ENCODE measurements around the gene SRD5A3.
"Not testable (repeated sequence)": the region's sequence is repeated elsewhere in the genome, so short reads cannot be mapped to it uniquely, and the experiment has no call there.

SRD5A3 gene

DNA sequence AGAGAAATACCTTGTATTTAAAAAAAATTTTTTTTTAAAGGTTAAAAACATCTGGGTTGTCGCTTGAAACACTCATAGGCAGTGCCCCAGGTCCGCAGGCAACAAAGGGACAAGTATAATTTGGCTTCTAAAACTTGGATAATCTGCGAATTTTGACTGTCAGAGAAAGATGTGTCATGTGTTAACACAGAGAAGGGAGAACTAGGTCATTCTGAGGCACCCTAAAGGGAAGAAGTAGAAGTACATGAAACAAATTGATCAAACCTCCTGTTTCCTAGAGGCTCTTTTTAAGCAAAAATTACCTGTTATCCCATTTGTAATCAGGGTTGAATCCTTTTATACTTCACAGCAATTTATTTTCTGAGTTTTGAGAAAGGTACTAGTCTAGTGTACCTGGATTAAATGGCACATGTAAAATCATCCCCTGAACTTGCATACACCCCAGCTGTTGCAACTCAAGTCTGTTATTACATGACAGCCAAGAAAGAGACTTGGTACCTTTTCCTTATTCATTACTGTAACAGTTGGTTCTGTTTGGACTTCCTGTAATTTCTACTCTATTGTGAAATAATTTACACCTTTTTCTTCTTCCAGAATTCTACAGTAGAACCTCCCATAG, 1.7 kb downstream of the SRD5A3 start:
- no peak for DNase-seq

DNA sequence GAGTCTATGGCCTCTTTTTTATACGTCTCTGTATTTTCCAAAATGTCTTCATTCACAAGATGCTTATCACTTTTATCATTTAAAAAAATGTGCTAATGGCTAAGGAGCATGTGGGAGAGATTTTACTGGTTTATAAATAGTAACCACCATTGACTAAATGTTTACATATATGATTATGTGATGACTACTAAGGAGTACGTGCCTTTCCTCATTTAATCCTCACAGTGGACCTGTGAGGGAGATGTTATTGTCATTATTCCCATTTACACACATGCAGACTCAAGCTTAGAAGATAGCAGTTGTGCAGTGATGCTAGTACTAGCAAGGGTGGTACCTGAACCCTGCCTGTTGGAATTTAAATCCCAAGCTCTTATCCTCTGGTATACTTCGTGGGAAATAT, 2.4 kb downstream of the SRD5A3 start:
- no peak for DNase-seq

DNA sequence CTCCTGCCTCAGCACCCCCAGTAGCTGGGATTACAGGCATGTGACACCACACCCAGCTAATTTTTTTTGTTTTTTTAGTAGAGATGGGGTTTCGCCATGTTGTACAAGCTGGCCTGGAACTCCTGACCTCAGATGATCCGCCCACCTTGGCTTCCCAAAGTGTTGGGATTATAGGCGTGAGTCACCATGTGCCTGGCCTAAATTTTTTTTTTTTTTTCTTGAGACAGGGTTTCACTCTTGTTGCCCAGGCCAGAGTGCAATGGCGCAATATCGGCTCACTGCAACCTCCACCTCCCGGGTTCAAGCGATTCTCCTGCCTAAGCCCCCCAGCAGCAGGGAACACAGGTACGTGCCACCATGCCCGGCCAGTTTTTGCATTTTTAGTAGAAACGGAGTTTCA, 4.8 kb downstream of the SRD5A3 start:
- DNase-seq: not testable (repeated sequence)

- DNase-seq: no peak
Observed at GRCh38 chr4:55351824-55352223, 5.8 kb downstream of the SRD5A3 start.

GRCh38 chr4:55352726-55353125, 6.7 kb downstream of the SRD5A3 start:
- DNase-seq: no peak

GRCh38 chr4:55353228-55353747, 7.2 kb downstream of the SRD5A3 start:
- not testable (repeated sequence) for DNase-seq

DNA sequence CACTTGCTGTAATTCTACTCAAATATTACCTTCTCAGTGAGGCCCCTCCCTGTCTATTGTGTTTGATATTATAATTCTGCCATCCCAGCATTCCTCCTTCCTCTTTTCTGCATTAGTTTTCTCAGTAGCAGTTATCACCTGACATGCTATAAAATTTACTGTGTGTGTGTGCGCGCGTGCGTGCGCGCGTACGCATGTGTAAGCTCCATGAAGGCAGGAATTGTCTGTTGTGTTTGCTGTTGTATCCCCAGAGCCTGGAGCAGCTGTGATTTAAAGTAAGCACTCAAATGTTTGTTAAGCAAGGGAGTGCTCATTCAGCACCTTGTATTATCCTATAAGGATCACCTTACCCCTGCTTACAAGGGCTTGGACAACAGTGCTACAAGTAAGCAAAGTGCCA, 8.6 kb downstream of the SRD5A3 start:
- DNase-seq: no peak

GRCh38 chr4:55355555-55355954, 9.5 kb downstream of the SRD5A3 start:
- DNase-seq: no peak

- no peak for DNase-seq
Observed at GRCh38 chr4:55356991-55357461, 11.0 kb downstream of the SRD5A3 start.

DNA sequence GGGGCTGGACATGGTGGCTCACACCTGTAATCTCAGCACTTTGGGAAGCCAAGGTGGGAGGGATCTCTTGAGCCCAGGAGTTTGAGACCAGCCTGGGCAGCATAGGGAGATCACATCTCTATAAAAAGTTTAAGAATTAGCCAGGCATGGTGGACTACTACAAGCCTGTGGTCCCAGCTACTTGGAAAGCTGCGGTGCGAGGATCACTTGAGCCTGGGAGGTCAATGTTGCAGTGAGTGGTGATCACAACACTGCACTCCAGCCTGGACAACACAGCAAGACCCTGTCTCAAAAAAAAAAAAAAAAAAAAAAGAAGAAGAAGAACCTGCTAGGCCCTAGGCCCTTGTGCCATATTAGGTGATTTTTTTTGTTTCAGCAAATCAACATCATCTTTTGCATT, 12.2 kb downstream of the SRD5A3 start:
- no peak for DNase-seq

DNA sequence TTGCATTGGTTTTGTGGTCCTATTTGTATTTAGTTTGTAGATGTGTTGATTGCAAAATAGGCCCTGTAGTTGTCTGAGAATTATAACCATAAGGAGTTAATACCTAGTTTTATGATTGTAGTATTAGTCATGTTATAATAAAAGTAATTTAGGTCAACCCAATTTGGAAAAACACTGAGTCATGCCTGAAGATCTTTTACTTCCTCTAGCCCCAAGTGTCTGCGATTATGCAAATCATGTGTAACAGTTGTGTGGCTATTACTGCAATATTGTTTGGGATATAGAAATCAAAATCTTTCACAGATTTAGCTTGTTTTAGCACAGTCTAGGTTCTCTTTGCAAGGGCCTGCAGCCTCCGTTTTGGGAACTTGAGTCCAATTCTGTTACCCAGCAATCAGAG, 12.6 kb downstream of the SRD5A3 start:
- DNase-seq: no peak

DNA sequence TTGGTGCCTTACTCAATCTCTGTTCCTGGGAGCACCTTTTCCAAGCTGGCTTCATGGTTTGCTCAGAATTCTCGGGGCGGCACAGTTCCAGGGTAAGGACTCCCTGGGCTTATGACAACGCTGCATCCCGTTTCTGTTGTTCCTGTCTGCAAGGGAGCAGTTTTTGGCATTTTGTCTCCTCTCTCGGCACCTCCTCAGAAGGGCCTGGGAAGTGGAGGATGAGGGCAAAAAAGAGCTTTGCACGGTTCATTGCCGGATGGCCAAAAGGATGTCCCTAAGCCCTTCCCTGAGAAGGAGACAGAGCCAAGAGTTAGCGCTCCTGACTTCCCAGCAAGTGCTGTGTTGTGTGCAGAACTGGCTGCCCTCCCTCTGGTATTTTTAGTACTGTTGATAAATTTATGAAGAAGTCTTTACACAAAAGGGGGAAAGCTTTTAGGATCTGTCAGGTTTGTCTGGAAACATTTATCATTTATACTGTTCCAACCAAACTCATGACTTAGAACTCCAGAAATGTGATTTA, 13.4 kb downstream of the SRD5A3 start:
- DNase-seq: no peak

GRCh38 chr4:55362938-55363337, 16.9 kb downstream of the SRD5A3 start:
- not testable (repeated sequence) for DNase-seq

DNA sequence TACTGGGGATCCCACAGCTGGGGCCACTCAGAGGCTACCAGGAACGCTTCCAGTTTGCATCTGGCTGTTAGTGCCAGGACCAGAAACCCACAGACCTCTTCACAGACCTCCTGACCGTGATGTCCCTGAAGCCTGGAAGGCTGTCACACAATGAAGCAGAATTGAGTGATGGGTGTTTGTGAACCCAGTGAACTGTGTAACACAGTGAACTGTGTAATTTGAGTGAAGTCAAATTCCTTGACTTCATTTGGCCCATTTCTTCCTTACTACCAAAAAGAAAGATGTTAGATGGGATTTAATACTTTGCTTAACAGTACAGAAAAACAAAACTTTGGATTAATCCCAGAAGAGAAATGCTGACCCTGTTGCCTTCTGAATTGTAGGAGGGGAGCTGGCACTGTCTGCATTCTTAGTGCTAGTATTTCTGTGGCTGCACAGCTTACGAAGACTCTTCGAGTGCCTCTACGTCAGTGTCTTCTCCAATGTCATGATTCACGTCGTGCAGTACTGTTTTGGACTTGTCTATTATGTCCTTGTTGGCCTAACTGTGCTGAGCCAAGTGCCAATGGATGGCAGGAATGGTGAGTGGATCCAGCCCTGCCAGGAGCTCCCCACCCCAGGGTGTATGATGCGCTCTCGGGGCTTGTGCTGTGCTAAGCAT, 17.8 kb downstream of the SRD5A3 start:
- DNase-seq: no peak

- DNase-seq: no peak
Observed at GRCh38 chr4:55364691-55365344, 18.8 kb downstream of the SRD5A3 start.

GRCh38 chr4:55365345-55365728, 19.3 kb downstream of the SRD5A3 start:
- DNase-seq: no peak

GRCh38 chr4:55366621-55367020, 20.6 kb downstream of the SRD5A3 start:
- DNase-seq: no peak

GRCh38 chr4:55367084-55367722, 21.2 kb downstream of the SRD5A3 start:
- DNase-seq: no peak

- DNase-seq: no peak
Observed at GRCh38 chr4:55369968-55370367, 23.9 kb downstream of the SRD5A3 start.

GRCh38 chr4:55372259-55372658, 26.2 kb downstream of the SRD5A3 start:
- DNase-seq: no peak

GRCh38 chr4:55373461-55373860, 27.4 kb downstream of the SRD5A3 start:
- DNase-seq: no peak

DNA sequence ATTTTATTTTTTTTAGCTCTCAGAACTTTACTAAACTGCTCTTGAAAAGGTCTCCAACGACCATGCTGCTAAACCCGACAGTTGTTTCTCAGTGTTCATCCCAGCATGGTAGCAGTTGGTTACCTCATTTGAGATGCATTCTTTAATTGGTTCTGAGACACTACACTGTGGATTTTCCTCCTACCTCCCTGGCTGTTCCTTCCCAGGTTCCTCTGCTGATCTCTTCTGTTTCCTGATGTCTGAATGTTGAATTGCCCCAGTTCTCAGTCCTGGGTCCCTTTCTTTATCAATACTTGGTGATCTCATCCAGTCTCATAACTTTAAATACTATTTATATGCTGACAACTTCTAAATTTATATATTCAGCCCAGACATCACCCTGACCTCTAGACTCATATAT, 30.7 kb downstream of the SRD5A3 start:
- DNase-seq: no peak

Data from CD4-positive, alpha-beta T cell treated with Interleukin-1 beta for 1 hour (primary cell).